GM23248 (cell line): ENCODE results near the gene ABCA2. TPM values are rescaled to one million over a fixed set of nuclear protein-coding genes. Genes with fewer than 3 reads are reported as not detected.
A peak's percentile ranks its signal among the peaks of the same experiment; 100 is the strongest.

ENCODE experiments used
- DNase-seq: peaks from one replicate; pipeline ENCODE4 v3.0.0-alpha.2; 2015
- H2AFZ ChIP-seq: fragments of 200-600 bp; sonication (generic); 2 replicates; pipeline ENCODE4 v1.6.1; 2016; ENCODE audit warnings: antibody characterized with exemption
- H3F3A ChIP-seq: fragments of 200-600 bp; sonication (generic); 2 replicates; pipeline ENCODE4 v1.6.1; 2016; ENCODE audit warnings: mild to moderate bottlenecking, antibody characterized with exemption, mixed run types; ENCODE audit not compliant: insufficient read depth
- H3K27ac ChIP-seq: fragments of 200-600 bp; sonication (generic); 2 replicates; pipeline ENCODE4 v1.5.1; 2016; ENCODE audit warnings: mild to moderate bottlenecking
- H3K27me3 ChIP-seq: fragments of 200-600 bp; sonication (generic); replicated peaks from 2 replicates; pipeline ENCODE4 v1.6.1; 2016; ENCODE audit warnings: mild to moderate bottlenecking; ENCODE audit not compliant: insufficient read depth
- H3K36me3 ChIP-seq: fragments of 200-600 bp; sonication (generic); 2 replicates; pipeline ENCODE4 v1.6.1; 2016; ENCODE audit warnings: low read depth, mild to moderate bottlenecking
- H3K4me1 ChIP-seq: fragments of 200-600 bp; sonication (generic); 2 replicates; pipeline ENCODE4 v1.6.1; 2016; ENCODE audit warnings: mild to moderate bottlenecking; ENCODE audit not compliant: insufficient read depth
- H3K4me2 ChIP-seq: fragments of 200-600 bp; sonication (generic); one replicate; pipeline ENCODE4 v1.6.1; 2016; ENCODE audit warnings: mild to moderate bottlenecking; ENCODE audit not compliant: unreplicated experiment
- H3K4me3 ChIP-seq: fragments of 200-600 bp; sonication (generic); 2 replicates; pipeline ENCODE4 v1.5.1; 2016; ENCODE audit warnings: mild to moderate bottlenecking
- H3K79me2 ChIP-seq: fragments of 200-600 bp; sonication (generic); 2 replicates; pipeline ENCODE4 v1.6.1; 2016; ENCODE audit warnings: mild to moderate bottlenecking; ENCODE audit not compliant: insufficient read depth
- H3K9ac ChIP-seq: fragments of 200-600 bp; sonication (generic); 2 replicates; pipeline ENCODE4 v1.6.1; 2016; ENCODE audit warnings: mild to moderate bottlenecking
- H3K9me2 ChIP-seq: fragments of 200-600 bp; sonication (generic); 2 replicates; pipeline ENCODE4 v1.6.1; 2016; ENCODE audit warnings: mixed run types, mild to moderate bottlenecking, moderate library complexity; ENCODE audit not compliant: insufficient read depth
- H3K9me3 ChIP-seq: fragments of 200-600 bp; sonication (generic); one replicate; pipeline ENCODE4 v1.6.1; 2017; ENCODE audit warnings: low read depth
- H4K20me1 ChIP-seq: fragments of 200-600 bp; sonication (generic); 2 replicates; pipeline ENCODE4 v1.6.0; 2016; ENCODE audit not compliant: insufficient read depth
- EZH2 ChIP-seq: fragments of 200-600 bp; sonication (generic); IDR thresholded peaks from 2 replicates; pipeline ENCODE4 v1.6.1; 2018; ENCODE audit warnings: antibody characterized with exemption, mild to moderate bottlenecking; ENCODE audit not compliant: insufficient read depth, poor library complexity, severe bottlenecking
- EZH2phosphoT487 ChIP-seq: fragments of 200-600 bp; sonication (generic); IDR thresholded peaks from 2 replicates; pipeline ENCODE4 v1.6.1; 2018; ENCODE audit warnings: antibody characterized with exemption, moderate library complexity, mild to moderate bottlenecking, low read depth; ENCODE audit not compliant: insufficient read depth
- WGBS, 2 experiments: methylation state at CpG; one replicate each; pipeline ENCODE4 v1.1.6; 2015 to 2017; ENCODE audit warnings: low lambda C conversion rate in 2 of 2, low coverage in 1 of 2; ENCODE audit errors: missing lambda C conversion rate in 2 of 2; 5-methylcytosine and 5-hydroxymethylcytosine counted together
- in situ Hi-C: fragments of 300-500 bp; cut with MboI; formaldehyde crosslinking; loops from 2 replicates; pipeline ENCODE4 v1.15.0; 2020
- polyA plus RNA-seq: library from polyadenylated mRNA; unstranded; fragments of >200 nt; fragmentation: Nextera tagmentation; extraction: Ambion mirVana; gene quantifications from 2 replicates; pipeline ENCODE4 v1.2.1, GENCODE V29; 2016
- total RNA-seq: library from RNA; depleted of rRNA; stranded (reverse); fragments of >200 nt; shearing (Covaris generic); gene quantifications from 2 replicates; pipeline ENCODE4 v1.2.3, GENCODE V29; 2014

ABCA2 gene
- total and polyA plus RNA-seq, 2 experiments from 2014 or later = 21.1 to 33.2 TPM

GRCh38 chr9:137058521-137059234 is 30.6 kb upstream of the ABCA2 start:
- Histone ChIP-seq H3K4me1 (peaks cover 4% of the 10 kb centered on the region; the same call in 1 of the 2 replicates), H3K27me3 (no peaks in the 10 kb centered on the region), H3K9me2 (no peaks in the 10 kb centered on the region), H3F3A (0 out of 2 replicates have a peak, but pooled peaks cover 5% of the 10 kb centered on the region), H3K27ac (no peak overlapping the region), H4K20me1 (no peaks in the 10 kb centered on the region), H3K9ac (no peak overlapping the region), H3K4me2 (no peak overlapping the region), H3K36me3 (no peaks in the 10 kb centered on the region), H2AFZ (no peak overlapping the region), H3K9me3 (no peaks in the 10 kb centered on the region), H3K79me2 (no peaks in the 10 kb centered on the region), H3K4me3 (no peak overlapping the region)
- no peak for DNase-seq
- in situ Hi-C loops = no loop called here
- TF ChIP-seq EZH2 (no peak), EZH2phosphoT487 (no peak)
- WGBS, 2 experiments = 88 to 93% methylated on average over 9 of the region's 9 CpGs

GRCh38 chr9:137057545-137057944 is 29.5 kb upstream of the ABCA2 start:
- H3K27ac ChIP-seq = no peak overlapping the region
- H3K36me3 ChIP-seq = no peaks in the 10 kb centered on the region
- TF ChIP-seq EZH2phosphoT487 (no peak), EZH2 (no peak)
- DNase-seq = no peak
- H3F3A ChIP-seq = 0 out of 2 replicates have a peak, but pooled peaks cover 5% of the 10 kb centered on the region
- H3K9me2 ChIP-seq = no peaks in the 10 kb centered on the region
- no peak overlapping the region for H3K4me2 ChIP-seq
- H3K79me2 ChIP-seq = no peaks in the 10 kb centered on the region
- H4K20me1 ChIP-seq = no peaks in the 10 kb centered on the region
- H3K27me3 ChIP-seq = peaks cover 11% of the 10 kb centered on the region; the same call in 1 of the 2 replicates
- in situ Hi-C loops = no loop called here
- no peak overlapping the region for H3K9ac ChIP-seq
- H3K4me1 ChIP-seq = peaks cover 4% of the 10 kb centered on the region; the same call in 1 of the 2 replicates
- WGBS, 2 experiments = 22 to 40% methylated on average over 11 to 16 of the region's 16 CpGs
- no peak overlapping the region for H3K4me3 ChIP-seq
- H2AFZ ChIP-seq = no peak overlapping the region
- no peaks in the 10 kb centered on the region for H3K9me3 ChIP-seq

- WGBS, 2 experiments = 45 to 49% methylated on average over 17 of the region's 17 CpGs
- Histone ChIP-seq H3K4me1 (peaks cover 4% of the 10 kb centered on the region; the same call in 1 of the 2 replicates), H2AFZ (no peak overlapping the region), H3K9me3 (no peaks in the 10 kb centered on the region), H3K4me2 (no peak overlapping the region), H3F3A (0 out of 2 replicates have a peak, but pooled peaks cover 5% of the 10 kb centered on the region), H3K4me3 (no peak overlapping the region), H3K27me3 (peaks cover 13% of the 10 kb centered on the region; the same call in 1 of the 2 replicates), H3K36me3 (no peaks in the 10 kb centered on the region), H3K9me2 (no peaks in the 10 kb centered on the region), H3K9ac (no peak overlapping the region), H3K79me2 (no peaks in the 10 kb centered on the region), H4K20me1 (no peaks in the 10 kb centered on the region), H3K27ac (no peak overlapping the region)
- in situ Hi-C loops = no loop called here
- DNase-seq = no peak
- TF ChIP-seq EZH2phosphoT487 (no peak), EZH2 (no peak)
Measured at GRCh38 chr9:137056739-137057415, 28.8 kb upstream of the ABCA2 start.

- Histone ChIP-seq H3K9me2 (no peaks in the 10 kb centered on the region), H3K36me3 (no peaks in the 10 kb centered on the region), H3K27ac (no peak overlapping the region), H3K79me2 (no peaks in the 10 kb centered on the region), H3F3A (0 out of 2 replicates have a peak, but pooled peaks cover 5% of the 10 kb centered on the region), H3K4me1 (peaks cover 4% of the 10 kb centered on the region; the same call in 1 of the 2 replicates), H3K4me2 (no peak overlapping the region), H4K20me1 (no peaks in the 10 kb centered on the region), H3K9me3 (no peaks in the 10 kb centered on the region), H3K4me3 (no peak overlapping the region), H3K9ac (no peak overlapping the region), H2AFZ (no peak overlapping the region), H3K27me3 (peaks cover 13% of the 10 kb centered on the region; the same call in 1 of the 2 replicates)
- 12 to 16% methylated on average over 23 to 28 of the region's 28 CpGs for WGBS, 2 experiments
- in situ Hi-C loops = no loop called here
- TF ChIP-seq EZH2 = no peak
- no peak for TF ChIP-seq EZH2phosphoT487
- DNase-seq = peak; percentile 53
Measured at GRCh38 chr9:137055385-137056364, 27.6 kb upstream of the ABCA2 start.
